Activated CD4-positive, alpha-beta T cell treated with anti-CD3 and anti-CD28 coated beads, Interleukin-2, amount 10 ng/mL, durations not matched to agents 7 days and 5 days (primary cell): Measurements from ENCODE around the gene SUGCT. TPM values are rescaled to one million over a fixed set of nuclear protein-coding genes. Genes with fewer than 3 reads are reported as not detected.
A peak's percentile ranks its signal among the peaks of the same experiment; 100 is the strongest.
"Not testable (repeated sequence)": the region's sequence is repeated elsewhere in the genome, so short reads cannot be mapped to it uniquely, and the experiment has no call there.

Source experiments
- CTCF ChIA-PET: fragments of 350-600 bp; sonication (Branson Sonifier 250); formaldehyde crosslinking; loops from one replicate; lab custom pipeline; 2021; ENCODE audit warnings: antibody characterized with exemption; lab: Charles Lee
- POLR2A ChIA-PET: fragments of 350-600 bp; sonication (Branson Sonifier 250); formaldehyde crosslinking; loops from one replicate; lab custom pipeline; 2021; ENCODE audit warnings: antibody characterized with exemption; lab: Charles Lee
- DNase-seq: peaks from one replicate; pipeline ENCODE4 v3.0.0-alpha.2; 2020
- H3K27ac Mint-ChIP-seq: one replicate; pipeline ENCODE4 v1.8.0; 2021; ENCODE audit warnings: mild to moderate bottlenecking, moderate library complexity, mixed read lengths
- H3K27me3 Mint-ChIP-seq: one replicate; pipeline ENCODE4 v1.8.0; 2021; ENCODE audit warnings: mixed read lengths
- H3K36me3 Mint-ChIP-seq: one replicate; pipeline ENCODE4 v1.8.0; 2021; ENCODE audit warnings: low read depth, mixed read lengths
- H3K4me1 Mint-ChIP-seq: one replicate; pipeline ENCODE4 v1.8.0; 2021; ENCODE audit warnings: mixed read lengths
- H3K4me3 Mint-ChIP-seq: one replicate; pipeline ENCODE4 v1.8.0; 2021; ENCODE audit warnings: mild to moderate bottlenecking, moderate library complexity, mixed read lengths
- H3K9me3 Mint-ChIP-seq: one replicate; pipeline ENCODE4 v1.8.0; 2021; ENCODE audit warnings: mixed read lengths
- total RNA-seq, 2 experiments: library from RNA; stranded (reverse); gene quantifications; one replicate each; pipeline ENCODE4 v1.2.3, GENCODE V29; 2021

The SUGCT gene
- total RNA-seq, 2 experiments from 2014 or later: not detected

- ChIA-PET CTCF (no interaction called here), POLR2A (no interaction called here)
- DNase-seq: no peak
- no peaks in the 10 kb centered on the region for H3K4me1 Mint-ChIP-seq
- no peaks in the 10 kb centered on the region for H3K27me3 Mint-ChIP-seq
- H3K4me3 Mint-ChIP-seq: no peak overlapping the region
- H3K9me3 Mint-ChIP-seq: no peaks in the 10 kb centered on the region
- H3K36me3 Mint-ChIP-seq: no peaks in the 10 kb centered on the region
- no peak overlapping the region for H3K27ac Mint-ChIP-seq
Measured at GRCh38 chr7:40583667-40584444, 449.1 kb downstream of the SUGCT start.

GRCh38 chr7:40584667-40585433 lies 450.0 kb downstream of the SUGCT start:
- no peaks in the 10 kb centered on the region for H3K9me3 Mint-ChIP-seq
- H3K27me3 Mint-ChIP-seq: no peaks in the 10 kb centered on the region
- ChIA-PET POLR2A (interaction anchor here (0.5 kb wide), 1 partner anchor 1469 kb away, joined by 4 read pairs; no protein-coding TSS in a partner anchor), CTCF (no interaction called here)
- H3K4me3 Mint-ChIP-seq: no peak overlapping the region
- H3K36me3 Mint-ChIP-seq: no peaks in the 10 kb centered on the region
- no peak for DNase-seq
- no peaks in the 10 kb centered on the region for H3K4me1 Mint-ChIP-seq
- H3K27ac Mint-ChIP-seq: no peak overlapping the region

GRCh38 chr7:40586197-40586596 lies 451.4 kb downstream of the SUGCT start:
- no peak for DNase-seq
- Mint-ChIP-seq H3K9me3 (no peaks in the 10 kb centered on the region), H3K4me1 (no peaks in the 10 kb centered on the region), H3K4me3 (no peak overlapping the region), H3K36me3 (no peaks in the 10 kb centered on the region), H3K27ac (no peak overlapping the region), H3K27me3 (no peaks in the 10 kb centered on the region)
- ChIA-PET CTCF (interaction anchor here (0.8 kb wide), 1 partner anchor 18 kb away, joined by 3 read pairs; no protein-coding TSS in a partner anchor), POLR2A (no interaction called here)

- no peak for DNase-seq
- no peak overlapping the region for H3K4me3 Mint-ChIP-seq
- H3K9me3 Mint-ChIP-seq: peaks cover 2% of the 10 kb centered on the region
- no peak overlapping the region for H3K27ac Mint-ChIP-seq
- H3K4me1 Mint-ChIP-seq: no peaks in the 10 kb centered on the region
- H3K36me3 Mint-ChIP-seq: no peaks in the 10 kb centered on the region
- POLR2A ChIA-PET: no interaction called here
- H3K27me3 Mint-ChIP-seq: no peaks in the 10 kb centered on the region
- CTCF ChIA-PET: no interaction called here
Measured at GRCh38 chr7:40587419-40587818, 452.6 kb downstream of the SUGCT start.

GRCh38 chr7:40595129-40595528 lies 460.3 kb downstream of the SUGCT start:
- Mint-ChIP-seq H3K4me3 (no peak overlapping the region), H3K9me3 (peaks cover 2% of the 10 kb centered on the region), H3K27ac (no peak overlapping the region), H3K36me3 (no peaks in the 10 kb centered on the region), H3K4me1 (peaks cover 11% of the 10 kb centered on the region), H3K27me3 (peaks cover 3% of the 10 kb centered on the region)
- ChIA-PET CTCF (no interaction called here), POLR2A (no interaction called here)
- no peak for DNase-seq

GRCh38 chr7:40595832-40596231 lies 461.0 kb downstream of the SUGCT start:
- no peak for DNase-seq
- peaks cover 2% of the 10 kb centered on the region for H3K9me3 Mint-ChIP-seq
- H3K27ac Mint-ChIP-seq: no peak overlapping the region
- H3K36me3 Mint-ChIP-seq: no peaks in the 10 kb centered on the region
- ChIA-PET POLR2A (no interaction called here), CTCF (no interaction called here)
- peaks cover 11% of the 10 kb centered on the region for H3K4me1 Mint-ChIP-seq
- H3K27me3 Mint-ChIP-seq: peaks cover 3% of the 10 kb centered on the region
- H3K4me3 Mint-ChIP-seq: no peak overlapping the region

- Mint-ChIP-seq H3K4me1 (peaks cover 11% of the 10 kb centered on the region), H3K9me3 (no peaks in the 10 kb centered on the region), H3K27me3 (peaks cover 3% of the 10 kb centered on the region), H3K36me3 (no peaks in the 10 kb centered on the region), H3K4me3 (no peak overlapping the region), H3K27ac (no peak overlapping the region)
- DNase-seq: no peak
- POLR2A ChIA-PET: no interaction called here
- CTCF ChIA-PET: interaction anchor here (1.3 to 1.7 kb wide), 2 partner anchors 9 to 20 kb away, joined by 3 read pairs; no protein-coding TSS in a partner anchor
Measured at GRCh38 chr7:40597517-40597916, 462.7 kb downstream of the SUGCT start.

- DNase-seq: peak; percentile 10
- ChIA-PET POLR2A (no interaction called here), CTCF (interaction anchor here (1.5 kb wide), 1 partner anchor 10 kb away, joined by 3 read pairs; no protein-coding TSS in a partner anchor)
- Mint-ChIP-seq H3K27ac (no peak overlapping the region), H3K4me1 (peaks cover 11% of the 10 kb centered on the region), H3K4me3 (no peak overlapping the region), H3K36me3 (no peaks in the 10 kb centered on the region), H3K27me3 (peaks cover 3% of the 10 kb centered on the region), H3K9me3 (peaks cover 2% of the 10 kb centered on the region)
Measured at GRCh38 chr7:40598915-40599314, 464.1 kb downstream of the SUGCT start.

- ChIA-PET CTCF (interaction anchor here (1.5 kb wide), 1 partner anchor 9 kb away, joined by 3 read pairs; no protein-coding TSS in a partner anchor), POLR2A (no interaction called here)
- Mint-ChIP-seq H3K27ac (no peak overlapping the region), H3K4me3 (no peak overlapping the region), H3K36me3 (no peaks in the 10 kb centered on the region), H3K9me3 (peaks cover 2% of the 10 kb centered on the region), H3K4me1 (peaks cover 11% of the 10 kb centered on the region), H3K27me3 (peaks cover 3% of the 10 kb centered on the region)
- DNase-seq: no peak
Measured at GRCh38 chr7:40599836-40600235, 465.0 kb downstream of the SUGCT start.

GRCh38 chr7:40602351-40602750 lies 467.5 kb downstream of the SUGCT start:
- CTCF ChIA-PET: not testable (repeated sequence)

GRCh38 chr7:40604601-40605438 lies 470.0 kb downstream of the SUGCT start:
- ChIA-PET POLR2A (no interaction called here), CTCF (no interaction called here)
- Mint-ChIP-seq H3K27me3 (no peaks in the 10 kb centered on the region), H3K9me3 (peaks cover 2% of the 10 kb centered on the region), H3K4me3 (no peak overlapping the region), H3K36me3 (no peaks in the 10 kb centered on the region), H3K4me1 (peaks cover 4% of the 10 kb centered on the region), H3K27ac (no peak overlapping the region)
- peak; percentile 22 for DNase-seq

More at GRCh38 chr7:40602351-40602750, 467.5 kb downstream of the SUGCT start:
- H3K27me3 Mint-ChIP-seq, H3K27ac Mint-ChIP-seq, POLR2A ChIA-PET, DNase-seq, H3K9me3 Mint-ChIP-seq, H3K36me3 Mint-ChIP-seq, H3K4me3 Mint-ChIP-seq: not testable (repeated sequence)
- H3K4me1 Mint-ChIP-seq: peaks cover 14% of the 10 kb centered on the region

- ChIA-PET POLR2A (no interaction called here), CTCF (interaction anchor here (0.9 kb wide), 1 partner anchor 9 kb away, joined by 3 read pairs; no protein-coding TSS in a partner anchor)
- H3K27me3 Mint-ChIP-seq: no peaks in the 10 kb centered on the region
- DNase-seq: no peak
- no peak overlapping the region for H3K27ac Mint-ChIP-seq
- H3K4me1 Mint-ChIP-seq: peaks cover 3% of the 10 kb centered on the region
- no peaks in the 10 kb centered on the region for H3K9me3 Mint-ChIP-seq
- H3K4me3 Mint-ChIP-seq: no peak overlapping the region
- H3K36me3 Mint-ChIP-seq: no peaks in the 10 kb centered on the region
Measured at GRCh38 chr7:40608321-40609075, 473.7 kb downstream of the SUGCT start.
